ENCODE results near the gene PTK7.

- TF ChIP-seq TAF1 (IDR thresholded peaks at IDR 0.05; ENCODE audit: borderline replicate concordance, insufficient read depth, low read length): no peak
- no peak for TF ChIP-seq SIN3A (IDR thresholded peaks at IDR 0.05; ENCODE audit: borderline replicate concordance, insufficient read depth, low read length)
- TF ChIP-seq POLR2AphosphoS5 (IDR thresholded peaks at IDR 0.05; ENCODE audit: low read depth, low read length): no peak
- no peak for TF ChIP-seq REST (IDR thresholded peaks at IDR 0.05; ENCODE audit: insufficient read depth in 1 of 2, low read depth in 2 of 2, low read length in 2 of 2)
- TF ChIP-seq FOXP2 (optimal IDR thresholded peaks at IDR 0.05; ENCODE audit: borderline replicate concordance, extremely low read depth, extremely low read length, insufficient read depth): no peak
Observed at GRCh38 chr6:43138267-43138666, 62.2 kb downstream of the PTK7 start.

Measured in PFSK-1 (cell line).